IPS DF 6.9 (cell line): Measurements from ENCODE around the gene ATP6AP1.

Experiments
- DNase-seq: peaks from one replicate; pipeline ENCODE4 v3.0.0-alpha.2; 2013; ENCODE audit warnings: low read depth, low spot score
- H3K27ac ChIP-seq: one replicate; pipeline ENCODE4 v1.5.1; 2013; ENCODE audit warnings: low read length, control low read depth
- H3K27me3 ChIP-seq: 2 replicates; pipeline ENCODE4 v1.6.1; 2013; ENCODE audit warnings: mild to moderate bottlenecking, low read length; ENCODE audit not compliant: control insufficient read depth, insufficient read depth
- H3K36me3 ChIP-seq: 2 replicates; pipeline ENCODE4 v1.6.1; 2013; ENCODE audit warnings: low read length; ENCODE audit not compliant: control insufficient read depth, insufficient read depth
- H3K4me1 ChIP-seq: 2 replicates; pipeline ENCODE4 v1.6.1; 2013; ENCODE audit warnings: low read length; ENCODE audit not compliant: control insufficient read depth, insufficient read depth
- H3K4me3 ChIP-seq: 2 replicates; pipeline ENCODE4 v1.5.1; 2013; ENCODE audit warnings: mild to moderate bottlenecking, low read length
- H3K9me3 ChIP-seq: 2 replicates; pipeline ENCODE4 v1.6.1; 2013; ENCODE audit warnings: low read length, inconsistent platforms; ENCODE audit not compliant: control insufficient read depth, insufficient read depth
- WGBS: extraction: QIAGEN DNeasy Blood & Tissue Kit; methylation state at CpG from one replicate; pipeline ENCODE4 v1.1.7; 2013; ENCODE audit warnings: mixed read lengths, missing lambda C conversion rate; ENCODE audit not compliant: insufficient read length, insufficient coverage; 5-methylcytosine and 5-hydroxymethylcytosine counted together

ATP6AP1 gene

GRCh38 chrX:154430479-154430878 lies 2.0 kb downstream of the ATP6AP1 start:
- H3K4me1 ChIP-seq, result no peaks in the 10 kb centered on the region

GRCh38 chrX:154430916-154431315 lies 2.4 kb downstream of the ATP6AP1 start:
- no peak for DNase-seq
- no peak overlapping the region for H3K4me3 ChIP-seq
- no CpG with 5 or more reads among the region's 7 CpGs for WGBS
- H3K27ac ChIP-seq, result no peak overlapping the region
- peaks cover 12% of the 10 kb centered on the region for H3K36me3 ChIP-seq
- no peaks in the 10 kb centered on the region for H3K9me3 ChIP-seq
- no peaks in the 10 kb centered on the region for H3K4me1 ChIP-seq
- no peaks in the 10 kb centered on the region for H3K27me3 ChIP-seq

More at GRCh38 chrX:154430479-154430878, 2.0 kb downstream of the ATP6AP1 start:
- Histone ChIP-seq H3K27ac (no peak overlapping the region), H3K4me3 (no peak overlapping the region), H3K36me3 (peaks cover 12% of the 10 kb centered on the region), H3K27me3 (no peaks in the 10 kb centered on the region), H3K9me3 (no peaks in the 10 kb centered on the region)
- WGBS, result no CpG with 5 or more reads among the region's 6 CpGs
- DNase-seq, result no peak

DNA sequence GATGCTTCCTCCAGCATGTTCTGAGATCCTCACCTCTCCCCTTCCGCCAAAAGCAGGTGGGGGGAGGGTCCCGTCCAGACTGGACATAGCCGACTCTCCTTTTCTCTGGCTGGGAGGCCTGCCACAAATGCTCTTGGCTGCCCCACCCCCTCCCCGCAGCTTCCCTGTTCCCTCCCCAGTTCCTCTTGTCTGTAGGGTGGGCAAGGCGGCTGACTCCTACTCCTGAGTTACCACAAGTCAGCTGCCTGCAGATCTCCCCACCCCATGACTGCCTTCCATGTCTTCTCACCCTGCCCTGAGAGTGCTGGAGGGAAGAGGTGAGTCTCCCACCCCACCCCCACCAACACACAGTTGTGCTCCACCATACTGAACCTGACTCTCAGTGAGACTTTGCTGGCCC lies 2.9 kb downstream of the ATP6AP1 start:
- no CpG with 5 or more reads among the region's 5 CpGs for WGBS
- Histone ChIP-seq H3K27me3 (no peaks in the 10 kb centered on the region), H3K4me1 (no peaks in the 10 kb centered on the region), H3K27ac (no peak overlapping the region), H3K4me3 (no peak overlapping the region), H3K9me3 (no peaks in the 10 kb centered on the region), H3K36me3 (peaks cover 12% of the 10 kb centered on the region)
- DNase-seq, result no peak

DNA sequence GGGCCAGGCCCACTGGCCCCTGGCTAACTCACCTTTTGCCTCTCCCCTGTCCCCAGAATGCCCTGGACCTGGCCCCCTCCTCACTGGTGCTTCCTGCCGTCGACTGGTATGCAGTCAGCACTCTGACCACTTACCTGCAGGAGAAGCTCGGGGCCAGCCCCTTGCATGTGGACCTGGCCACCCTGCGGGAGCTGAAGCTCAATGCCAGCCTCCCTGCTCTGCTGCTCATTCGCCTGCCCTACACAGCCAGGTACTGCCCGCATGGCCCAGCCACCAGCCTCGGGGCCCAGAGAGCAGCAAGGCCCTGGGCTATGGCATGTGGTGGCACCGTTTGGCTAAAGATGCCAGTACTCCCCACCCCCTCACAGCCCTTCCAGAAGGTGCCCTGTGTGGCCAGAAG lies 3.7 kb downstream of the ATP6AP1 start:
- no peaks in the 10 kb centered on the region for H3K9me3 ChIP-seq
- no peaks in the 10 kb centered on the region for H3K4me1 ChIP-seq
- H3K27ac ChIP-seq, result no peak overlapping the region
- peaks cover 12% of the 10 kb centered on the region for H3K36me3 ChIP-seq
- no CpG with 5 or more reads among the region's 8 CpGs for WGBS
- no peak overlapping the region for H3K4me3 ChIP-seq
- H3K27me3 ChIP-seq, result no peaks in the 10 kb centered on the region
- DNase-seq, result no peak

DNA sequence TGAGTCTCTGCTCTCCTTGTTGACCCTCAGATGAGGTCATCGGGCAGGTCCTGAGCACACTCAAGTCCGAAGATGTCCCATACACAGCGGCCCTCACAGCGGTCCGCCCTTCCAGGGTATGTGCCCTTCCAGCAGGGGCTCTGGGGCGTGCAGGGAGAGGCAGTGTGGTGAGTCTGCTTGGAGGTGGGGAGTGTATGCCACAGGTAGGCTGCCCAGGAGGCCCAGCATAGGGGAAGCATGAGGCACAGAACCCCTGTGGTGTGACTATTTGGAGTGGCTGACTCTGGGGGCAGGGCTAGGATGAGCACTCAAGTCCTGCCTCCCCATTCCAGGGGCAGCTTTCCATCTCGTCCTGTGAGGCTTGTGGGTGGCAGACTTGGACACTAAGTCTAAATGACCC lies 5.1 kb downstream of the ATP6AP1 start:
- H3K27me3 ChIP-seq, result no peaks in the 10 kb centered on the region
- H3K4me1 ChIP-seq, result no peaks in the 10 kb centered on the region
- DNase-seq, result no peak
- no peak overlapping the region for H3K4me3 ChIP-seq
- no peak overlapping the region for H3K27ac ChIP-seq
- no peaks in the 10 kb centered on the region for H3K9me3 ChIP-seq
- peaks cover 12% of the 10 kb centered on the region for H3K36me3 ChIP-seq
- no CpG with 5 or more reads among the region's 7 CpGs for WGBS

DNA sequence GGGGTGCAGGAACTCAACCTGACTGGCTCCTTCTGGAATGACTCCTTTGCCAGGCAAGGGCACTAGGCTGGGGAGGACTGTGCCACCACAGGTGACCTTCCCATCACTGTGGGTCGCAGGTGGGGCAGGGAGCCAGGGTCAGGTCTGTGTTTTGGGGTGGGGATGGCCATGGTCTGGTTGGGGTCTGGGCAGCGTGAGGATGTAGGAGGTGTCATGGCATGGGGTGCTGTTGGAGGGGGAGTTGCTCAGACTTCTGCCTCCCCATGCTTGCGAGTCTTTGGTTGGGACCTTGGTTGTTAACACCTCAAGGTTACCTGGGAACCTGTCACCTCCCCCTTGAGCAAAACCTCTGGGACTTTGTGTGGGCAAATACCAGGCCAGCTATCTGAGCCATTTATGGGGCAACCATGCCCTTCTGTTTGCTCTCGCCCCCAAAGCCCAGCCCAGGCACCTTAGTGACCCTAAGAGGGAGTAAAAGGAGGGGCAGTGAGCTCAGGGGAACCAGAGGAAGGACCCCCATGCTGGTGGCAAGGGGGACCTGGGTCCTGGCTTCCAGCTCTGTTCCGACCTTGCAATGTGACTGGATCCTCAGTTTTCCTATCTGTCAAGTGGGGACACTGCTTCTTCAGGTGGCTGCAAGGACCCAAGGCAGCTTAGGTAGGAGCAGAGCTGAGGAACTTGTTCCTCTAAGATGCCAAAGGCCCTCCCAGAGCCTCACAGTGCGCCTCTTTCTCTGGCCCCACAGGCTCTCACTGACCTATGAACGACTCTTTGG lies 6.1 kb downstream of the ATP6AP1 start:
- WGBS, result no CpG with 5 or more reads among the region's 7 CpGs
- no peak for DNase-seq
- peaks cover 13% of the 10 kb centered on the region for H3K36me3 ChIP-seq

GRCh38 chrX:154435171-154435733 lies 6.8 kb downstream of the ATP6AP1 start:
- no CpG with 5 or more reads among the region's 19 CpGs for WGBS
- Histone ChIP-seq H3K4me3 (no peak overlapping the region), H3K9me3 (no peaks in the 10 kb centered on the region)

More for the DNA sequence above, 6.1 kb downstream of the ATP6AP1 start:
- Histone ChIP-seq H3K9me3 (no peaks in the 10 kb centered on the region), H3K4me3 (no peak overlapping the region), H3K27ac (no peak overlapping the region), H3K4me1 (no peaks in the 10 kb centered on the region), H3K27me3 (no peaks in the 10 kb centered on the region)

DNA sequence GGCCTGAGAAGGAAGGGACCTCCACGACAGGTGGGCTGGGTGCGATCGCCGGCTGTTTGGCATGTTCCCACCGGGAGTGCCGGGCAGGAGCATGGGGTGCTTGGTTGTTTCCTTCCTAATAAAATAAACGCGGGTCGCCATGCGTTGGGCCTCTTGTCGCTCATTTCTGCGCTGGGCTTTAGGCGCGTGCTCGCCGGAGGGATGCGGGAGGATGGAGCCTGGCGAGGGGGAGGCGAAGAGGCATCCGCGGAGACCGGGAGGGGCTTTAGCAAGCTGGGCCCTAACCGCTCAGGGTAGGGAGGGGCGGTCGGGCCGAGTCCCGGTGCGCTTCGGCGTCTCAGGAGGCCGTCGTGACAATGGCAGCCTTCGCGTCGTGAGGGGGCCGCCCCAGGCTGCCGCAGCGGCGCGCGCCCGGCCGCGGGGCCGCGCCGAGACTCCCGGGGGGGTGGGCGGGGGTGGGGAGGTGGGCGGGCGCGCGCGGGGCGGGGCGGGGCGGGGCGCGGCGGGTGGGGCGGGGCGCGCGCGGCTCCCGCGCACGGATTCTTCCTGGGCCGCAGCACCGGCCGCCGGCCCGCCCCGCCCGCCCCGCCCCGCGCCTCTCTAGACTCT lies 8.0 kb downstream of the ATP6AP1 start:
- Histone ChIP-seq H3K36me3 (peaks cover 20% of the 10 kb centered on the region), H3K27me3 (no peaks in the 10 kb centered on the region), H3K4me1 (no peaks in the 10 kb centered on the region), H3K4me3 (peak overlapping the region; percentile 97; the same call in 1 of the 2 replicates), H3K9me3 (no peaks in the 10 kb centered on the region), H3K27ac (no peak overlapping the region)
- DNase-seq, result no peak
- no CpG with 5 or more reads among the region's 78 CpGs for whole genome bisulfite sequencing

More at GRCh38 chrX:154435171-154435733, 6.8 kb downstream of the ATP6AP1 start:
- Histone ChIP-seq H3K4me1 (no peaks in the 10 kb centered on the region), H3K27ac (no peak overlapping the region), H3K27me3 (no peaks in the 10 kb centered on the region), H3K36me3 (peaks cover 15% of the 10 kb centered on the region)
- no peak for DNase-seq

DNA sequence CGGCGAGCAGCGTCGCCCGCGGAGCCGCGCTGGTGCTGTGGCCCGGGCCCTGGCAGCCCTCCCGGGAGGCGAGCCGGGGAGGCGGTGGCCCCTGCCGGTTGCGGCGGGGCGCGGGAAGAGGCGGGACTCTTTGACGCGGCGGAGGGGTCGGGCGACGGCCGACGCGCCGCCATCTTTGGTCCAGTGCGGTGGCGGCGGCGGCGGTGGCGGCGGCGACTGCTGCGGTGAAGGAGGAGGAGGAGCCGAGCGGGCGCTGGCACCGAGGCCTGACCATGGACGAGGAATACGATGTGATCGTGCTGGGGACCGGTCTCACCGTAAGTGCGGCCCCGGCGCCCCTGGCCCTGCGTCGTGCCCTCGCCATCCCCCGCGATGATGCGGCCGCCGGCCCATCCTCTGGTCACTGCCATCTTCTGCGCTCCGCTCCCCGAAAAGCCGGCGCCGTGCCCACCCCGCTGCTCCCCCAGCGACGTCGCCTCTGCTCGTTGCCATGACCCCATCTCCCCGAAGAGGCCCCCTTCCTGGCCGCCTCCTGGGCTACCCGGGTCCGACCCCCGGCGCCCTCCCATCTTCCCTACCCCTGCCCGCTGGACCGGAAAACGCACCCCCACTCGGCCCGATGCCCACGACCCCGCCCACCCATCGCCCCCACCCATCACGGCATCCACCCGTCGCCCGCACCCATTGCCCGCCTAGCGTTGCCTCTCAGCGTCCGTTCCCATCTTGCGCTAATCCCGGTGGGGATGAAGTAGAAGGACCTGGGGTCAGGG lies 8.7 kb downstream of the ATP6AP1 start, which contains the start of gene GDI1:
Gene GDI1, plus strand, starts transcription at position 172 of the 770 bp plus-strand sequence. Its CDS starts 101 bp downstream, at position 273.
- DNase-seq, result no peak
- Histone ChIP-seq H3K36me3 (peaks cover 25% of the 10 kb centered on the region), H3K27ac (no peak within 1 kb of the TSS)

More for the DNA sequence above, 8.7 kb downstream of the ATP6AP1 start, which contains the start of gene GDI1:
- Histone ChIP-seq H3K27me3 (no peaks in the 10 kb centered on the region), H3K4me3 (peak within 1 kb of the TSS; percentile 97; the same call in 1 of the 2 replicates), H3K4me1 (no peaks in the 10 kb centered on the region), H3K9me3 (no peaks in the 10 kb centered on the region)
- no CpG with 5 or more reads among the region's 93 CpGs for WGBS
